ENCODE measurements around the gene HEATR5B. TPM values are rescaled to one million over a fixed set of nuclear protein-coding genes. Genes with fewer than 3 reads are reported as not detected.

HEATR5B gene
- total RNA-seq (2014; rRNA removed; shearing (Covaris generic)), result 14.2 and 16.9 TPM in 2 replicates
- polyA plus RNA-seq (2014; cell fraction: nucleus; rRNA removed), result 14.8 and 16.7 TPM in 2 replicates

GRCh38 chr2:37083873-37084794 lies at the start of gene HEATR5B, which contains the start of gene GPATCH11:
Gene HEATR5B (minus strand): TSS chr2:37084372. CDS start chr2:37083414, 958 bp downstream.
Gene GPATCH11 (plus strand): TSS chr2:37084518. CDS start chr2:37088382, 3,864 bp downstream.
- peak; percentile 97 for DNase-seq (ENCODE audit: extremely low read depth, low read depth)

GRCh38 chr2:37132914-37133313 lies 48.7 kb upstream of the HEATR5B start:
- no peak for DNase-seq (ENCODE audit: extremely low read depth, low read depth)

GRCh38 chr2:37125416-37125815 lies 41.2 kb upstream of the HEATR5B start:
- DNase-seq (ENCODE audit: extremely low read depth, low read depth), result no peak

GRCh38 chr2:37119157-37119556 lies 35.0 kb upstream of the HEATR5B start:
- DNase-seq (ENCODE audit: extremely low read depth, low read depth), result no peak

- no peak for DNase-seq (ENCODE audit: extremely low read depth, low read depth)
Observed at GRCh38 chr2:37117566-37117965, 33.4 kb upstream of the HEATR5B start.

GRCh38 chr2:37111958-37112357 lies 27.8 kb upstream of the HEATR5B start:
- no peak for DNase-seq (ENCODE audit: extremely low read depth, low read depth)

GRCh38 chr2:37110306-37111212 lies 26.4 kb upstream of the HEATR5B start:
- DNase-seq (ENCODE audit: extremely low read depth, low read depth), result no peak

- DNase-seq (ENCODE audit: extremely low read depth, low read depth), result no peak
Observed at GRCh38 chr2:37109523-37109922, 25.4 kb upstream of the HEATR5B start.

GRCh38 chr2:37105150-37105549 lies 21.0 kb upstream of the HEATR5B start:
- DNase-seq (ENCODE audit: extremely low read depth, low read depth), result no peak

- DNase-seq (ENCODE audit: extremely low read depth, low read depth), result no peak
Observed at GRCh38 chr2:37104178-37104577, 20.0 kb upstream of the HEATR5B start.

GRCh38 chr2:37102588-37102987 lies 18.4 kb upstream of the HEATR5B start:
- no peak for DNase-seq (ENCODE audit: extremely low read depth, low read depth)

GRCh38 chr2:37100054-37100453 lies 15.9 kb upstream of the HEATR5B start:
- no peak for DNase-seq (ENCODE audit: extremely low read depth, low read depth)

- DNase-seq (ENCODE audit: extremely low read depth, low read depth), result no peak
Observed at GRCh38 chr2:37098416-37099118, 14.4 kb upstream of the HEATR5B start.

- no peak for DNase-seq (ENCODE audit: extremely low read depth, low read depth)
Observed at GRCh38 chr2:37096568-37096967, 12.4 kb upstream of the HEATR5B start.

GRCh38 chr2:37091873-37092272 lies 7.7 kb upstream of the HEATR5B start:
- no peak for DNase-seq (ENCODE audit: extremely low read depth, low read depth)

- DNase-seq (ENCODE audit: extremely low read depth, low read depth), result no peak
Observed at GRCh38 chr2:37090019-37090477, 5.9 kb upstream of the HEATR5B start.

- no peak for DNase-seq (ENCODE audit: extremely low read depth, low read depth)
Observed at GRCh38 chr2:37085731-37086147, 1.6 kb upstream of the HEATR5B start.

GRCh38 chr2:37084797-37085196 lies 625 bp upstream of the HEATR5B start:
- no peak for DNase-seq (ENCODE audit: extremely low read depth, low read depth)

- no peak for DNase-seq (ENCODE audit: extremely low read depth, low read depth)
Observed at GRCh38 chr2:37080689-37081088, 3.5 kb downstream of the HEATR5B start.

- DNase-seq (ENCODE audit: extremely low read depth, low read depth), result no peak
Observed at GRCh38 chr2:37080266-37080665, 3.9 kb downstream of the HEATR5B start.

Measured in NCI-H460 (cell line).